ENCODE results near the gene DNAJC8.

The DNAJC8 gene

GRCh38 chr1:28161751-28162150 is 71.1 kb downstream of the DNAJC8 start:
- no peak for DNase-seq
- Histone ChIP-seq H3K36me3 (ENCODE audit: control insufficient read depth in 4 of 4, insufficient read depth in 4 of 4, low read length in 3 of 4) (no peaks in the 10 kb centered on the region), H3K4me1 (ENCODE audit: control extremely low read depth in 1 of 4, control insufficient read depth in 4 of 4, insufficient read depth in 4 of 4, low read length in 3 of 4) (peaks cover 0 to 6% (median under 1%) of the 10 kb centered on the region in 4 experiments), H3K27ac (ENCODE audit: insufficient read depth in 1 of 2, low read depth in 1 of 2, low read length in 2 of 2, poor library complexity in 1 of 2, severe bottlenecking in 2 of 2) (no peak overlapping the region), H3K9me3 (ENCODE audit: control extremely low read depth in 1 of 5, control insufficient read depth in 4 of 5, insufficient read depth in 2 of 5, low read depth in 1 of 5, low read length in 4 of 5) (no peaks in the 10 kb centered on the region), H3K4me3 (ENCODE audit: control insufficient read depth in 1 of 7, extremely low read depth in 1 of 7, insufficient read depth in 4 of 7, low read depth in 2 of 7, low read length in 6 of 7) (no peak overlapping the region), H3K27me3 (replicated peaks in 2 of 5; ENCODE audit: control insufficient read depth in 4 of 5, insufficient read depth in 5 of 5, low read length in 4 of 5) (no peaks in the 10 kb centered on the region)
- WGBS (ENCODE audit: insufficient coverage), result 94% methylated on average over 3 of the region's 3 CpGs
- ChIA-PET POLR2A (no interaction called here), CTCF (interaction anchor here (0.8 to 1.6 kb wide), 3 partner anchors 8 to 13 kb away, joined by 3 to 4 read pairs (median 3); no protein-coding TSS in a partner anchor)

GRCh38 chr1:28160782-28161266 is 72.0 kb downstream of the DNAJC8 start:
- no peaks in the 10 kb centered on the region for H3K27me3 ChIP-seq (replicated peaks in 2 of 5; ENCODE audit: control insufficient read depth in 4 of 5, insufficient read depth in 5 of 5, low read length in 4 of 5)
- ChIA-PET CTCF (interaction anchor here (1.2 to 1.6 kb wide), 2 partner anchors 8 to 9 kb away, joined by 3 to 4 read pairs; no protein-coding TSS in a partner anchor), POLR2A (no interaction called here)
- H3K36me3 ChIP-seq (ENCODE audit: control insufficient read depth in 4 of 4, insufficient read depth in 4 of 4, low read length in 3 of 4), result no peaks in the 10 kb centered on the region
- 100% methylated on average over 4 of the region's 5 CpGs for WGBS (ENCODE audit: insufficient coverage)
- H3K9me3 ChIP-seq (ENCODE audit: control extremely low read depth in 1 of 5, control insufficient read depth in 4 of 5, insufficient read depth in 2 of 5, low read depth in 1 of 5, low read length in 4 of 5), result no peaks in the 10 kb centered on the region
- no peak overlapping the region for H3K4me3 ChIP-seq (ENCODE audit: control insufficient read depth in 1 of 7, extremely low read depth in 1 of 7, insufficient read depth in 4 of 7, low read depth in 2 of 7, low read length in 6 of 7)
- no peak overlapping the region for H3K27ac ChIP-seq (ENCODE audit: insufficient read depth in 1 of 2, low read depth in 1 of 2, low read length in 2 of 2, poor library complexity in 1 of 2, severe bottlenecking in 2 of 2)
- H3K4me1 ChIP-seq (ENCODE audit: control extremely low read depth in 1 of 4, control insufficient read depth in 4 of 4, insufficient read depth in 4 of 4, low read length in 3 of 4), result peaks cover 0 to 6% (median under 1%) of the 10 kb centered on the region in 4 experiments
- no peak for DNase-seq

- DNase-seq, result no peak
- ChIA-PET CTCF (no interaction called here), POLR2A (no interaction called here)
- Histone ChIP-seq H3K27ac (ENCODE audit: insufficient read depth in 1 of 2, low read depth in 1 of 2, low read length in 2 of 2, poor library complexity in 1 of 2, severe bottlenecking in 2 of 2) (no peak overlapping the region), H3K9me3 (ENCODE audit: control extremely low read depth in 1 of 5, control insufficient read depth in 4 of 5, insufficient read depth in 2 of 5, low read depth in 1 of 5, low read length in 4 of 5) (no peaks in the 10 kb centered on the region), H3K27me3 (replicated peaks in 2 of 5; ENCODE audit: control insufficient read depth in 4 of 5, insufficient read depth in 5 of 5, low read length in 4 of 5) (no peaks in the 10 kb centered on the region), H3K36me3 (ENCODE audit: control insufficient read depth in 4 of 4, insufficient read depth in 4 of 4, low read length in 3 of 4) (no peaks in the 10 kb centered on the region), H3K4me1 (ENCODE audit: control extremely low read depth in 1 of 4, control insufficient read depth in 4 of 4, insufficient read depth in 4 of 4, low read length in 3 of 4) (peaks cover 0 to 9% (median 5%) of the 10 kb centered on the region in 4 experiments), H3K4me3 (ENCODE audit: control insufficient read depth in 1 of 7, extremely low read depth in 1 of 7, insufficient read depth in 4 of 7, low read depth in 2 of 7, low read length in 6 of 7) (no peak overlapping the region)
- WGBS (ENCODE audit: insufficient coverage), result 100% methylated on average over 3 of the region's 7 CpGs
Observed at GRCh38 chr1:28159680-28160079, 73.1 kb downstream of the DNAJC8 start.

- no peaks in the 10 kb centered on the region for H3K9me3 ChIP-seq (ENCODE audit: control extremely low read depth in 1 of 5, control insufficient read depth in 4 of 5, insufficient read depth in 2 of 5, low read depth in 1 of 5, low read length in 4 of 5)
Observed at GRCh38 chr1:28159243-28159642, 73.6 kb downstream of the DNAJC8 start.

GRCh38 chr1:28157894-28158293 is 74.9 kb downstream of the DNAJC8 start:
- no peak overlapping the region for H3K27ac ChIP-seq (ENCODE audit: insufficient read depth in 1 of 2, low read depth in 1 of 2, low read length in 2 of 2, poor library complexity in 1 of 2, severe bottlenecking in 2 of 2)
- 96% methylated on average over 8 of the region's 8 CpGs for WGBS (ENCODE audit: insufficient coverage)
- H3K9me3 ChIP-seq (ENCODE audit: control extremely low read depth in 1 of 5, control insufficient read depth in 4 of 5, insufficient read depth in 2 of 5, low read depth in 1 of 5, low read length in 4 of 5), result no peaks in the 10 kb centered on the region
- CTCF ChIA-PET, result no interaction called here
- no peaks in the 10 kb centered on the region for H3K27me3 ChIP-seq (replicated peaks in 2 of 5; ENCODE audit: control insufficient read depth in 4 of 5, insufficient read depth in 5 of 5, low read length in 4 of 5)
- no peak for DNase-seq
- no peaks in the 10 kb centered on the region for H3K36me3 ChIP-seq (ENCODE audit: control insufficient read depth in 4 of 4, insufficient read depth in 4 of 4, low read length in 3 of 4)
- POLR2A ChIA-PET, result no interaction called here
- H3K4me3 ChIP-seq (ENCODE audit: control insufficient read depth in 1 of 7, extremely low read depth in 1 of 7, insufficient read depth in 4 of 7, low read depth in 2 of 7, low read length in 6 of 7), result no peak overlapping the region
- peaks cover 4 to 22% (median 20%) of the 10 kb centered on the region in 4 experiments for H3K4me1 ChIP-seq (ENCODE audit: control extremely low read depth in 1 of 4, control insufficient read depth in 4 of 4, insufficient read depth in 4 of 4, low read length in 3 of 4)

More at GRCh38 chr1:28159243-28159642, 73.6 kb downstream of the DNAJC8 start:
- CTCF ChIA-PET, result no interaction called here
- peaks cover under 1 to 11% (median 8%) of the 10 kb centered on the region in 4 experiments for H3K4me1 ChIP-seq (ENCODE audit: control extremely low read depth in 1 of 4, control insufficient read depth in 4 of 4, insufficient read depth in 4 of 4, low read length in 3 of 4)
- POLR2A ChIA-PET, result no interaction called here
- no peaks in the 10 kb centered on the region for H3K27me3 ChIP-seq (replicated peaks in 2 of 5; ENCODE audit: control insufficient read depth in 4 of 5, insufficient read depth in 5 of 5, low read length in 4 of 5)
- 100% methylated on average over 4 of the region's 4 CpGs for WGBS (ENCODE audit: insufficient coverage)
- no peak overlapping the region for H3K4me3 ChIP-seq (ENCODE audit: control insufficient read depth in 1 of 7, extremely low read depth in 1 of 7, insufficient read depth in 4 of 7, low read depth in 2 of 7, low read length in 6 of 7)
- H3K27ac ChIP-seq (ENCODE audit: insufficient read depth in 1 of 2, low read depth in 1 of 2, low read length in 2 of 2, poor library complexity in 1 of 2, severe bottlenecking in 2 of 2), result no peak overlapping the region
- no peak for DNase-seq
- no peaks in the 10 kb centered on the region for H3K36me3 ChIP-seq (ENCODE audit: control insufficient read depth in 4 of 4, insufficient read depth in 4 of 4, low read length in 3 of 4)

GRCh38 chr1:28156821-28157220 is 76.0 kb downstream of the DNAJC8 start:
- CTCF ChIA-PET, result interaction anchor here (1.4 kb wide), 1 partner anchor 53 kb away, joined by 3 read pairs; no protein-coding TSS in a partner anchor
- H3K9me3 ChIP-seq (ENCODE audit: control extremely low read depth in 1 of 5, control insufficient read depth in 4 of 5, insufficient read depth in 2 of 5, low read depth in 1 of 5, low read length in 4 of 5), result no peaks in the 10 kb centered on the region
- WGBS (ENCODE audit: insufficient coverage), result 88% methylated on average over 2 of the region's 4 CpGs
- no peak overlapping the region for H3K27ac ChIP-seq (ENCODE audit: insufficient read depth in 1 of 2, low read depth in 1 of 2, low read length in 2 of 2, poor library complexity in 1 of 2, severe bottlenecking in 2 of 2)
- no peak overlapping the region for H3K4me3 ChIP-seq (ENCODE audit: control insufficient read depth in 1 of 7, extremely low read depth in 1 of 7, insufficient read depth in 4 of 7, low read depth in 2 of 7, low read length in 6 of 7)
- no peak for DNase-seq
- H3K36me3 ChIP-seq (ENCODE audit: control insufficient read depth in 4 of 4, insufficient read depth in 4 of 4, low read length in 3 of 4), result no peaks in the 10 kb centered on the region
- H3K27me3 ChIP-seq (replicated peaks in 2 of 5; ENCODE audit: control insufficient read depth in 4 of 5, insufficient read depth in 5 of 5, low read length in 4 of 5), result no peaks in the 10 kb centered on the region
- POLR2A ChIA-PET, result no interaction called here
- peaks cover 5 to 26% (median 20%) of the 10 kb centered on the region in 4 experiments for H3K4me1 ChIP-seq (ENCODE audit: control extremely low read depth in 1 of 4, control insufficient read depth in 4 of 4, insufficient read depth in 4 of 4, low read length in 3 of 4)

GRCh38 chr1:28155628-28156027 is 77.2 kb downstream of the DNAJC8 start:
- DNase-seq, result no peak
- Histone ChIP-seq H3K4me3 (ENCODE audit: control insufficient read depth in 1 of 7, extremely low read depth in 1 of 7, insufficient read depth in 4 of 7, low read depth in 2 of 7, low read length in 6 of 7) (no peak overlapping the region), H3K4me1 (ENCODE audit: control extremely low read depth in 1 of 4, control insufficient read depth in 4 of 4, insufficient read depth in 4 of 4, low read length in 3 of 4) (peaks cover 5 to 24% (median 19%) of the 10 kb centered on the region in 4 experiments), H3K9me3 (ENCODE audit: control extremely low read depth in 1 of 5, control insufficient read depth in 4 of 5, insufficient read depth in 2 of 5, low read depth in 1 of 5, low read length in 4 of 5) (no peaks in the 10 kb centered on the region), H3K27me3 (replicated peaks in 2 of 5; ENCODE audit: control insufficient read depth in 4 of 5, insufficient read depth in 5 of 5, low read length in 4 of 5) (no peaks in the 10 kb centered on the region), H3K27ac (ENCODE audit: insufficient read depth in 1 of 2, low read depth in 1 of 2, low read length in 2 of 2, poor library complexity in 1 of 2, severe bottlenecking in 2 of 2) (no peak overlapping the region), H3K36me3 (ENCODE audit: control insufficient read depth in 4 of 4, insufficient read depth in 4 of 4, low read length in 3 of 4) (no peaks in the 10 kb centered on the region)
- CTCF ChIA-PET, result interaction anchor here (0.9 kb wide), 1 partner anchor 32 kb away, joined by 3 read pairs; no protein-coding TSS in a partner anchor
- WGBS (ENCODE audit: insufficient coverage), result 97% methylated on average over 4 of the region's 4 CpGs
- POLR2A ChIA-PET, result no interaction called here
